Activated naive CD8-positive, alpha-beta T cell treated with anti-CD3 and anti-CD28 coated beads, Interleukin-2, amount 50 U/mL, for 16 hours (primary cell): ENCODE results near the gene ALG9.

Experiments
- DNase-seq: peaks from one replicate; pipeline ENCODE4 v3.0.0-alpha.2; 2020; ENCODE audit warnings: low read depth, low spot score

The ALG9 gene

DNA sequence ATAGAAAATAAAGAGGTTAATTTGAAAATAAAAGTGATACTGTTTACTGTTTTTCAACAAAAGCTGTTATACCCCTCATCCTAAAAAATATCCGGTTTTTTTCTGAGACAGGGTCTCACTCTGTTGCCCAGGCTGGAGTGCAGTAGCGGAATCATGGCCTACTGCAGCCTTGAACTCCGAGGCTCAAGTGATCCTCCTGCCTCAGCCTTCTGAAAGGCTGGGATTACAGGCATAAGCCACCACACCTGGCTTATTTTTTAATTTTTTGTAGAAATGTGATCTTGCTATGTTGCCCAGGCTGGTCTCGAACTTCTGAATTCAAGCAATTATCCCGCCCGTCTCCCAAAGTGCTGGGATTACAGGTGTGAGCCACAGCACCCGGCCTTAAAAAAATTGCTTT, 35.7 kb downstream of the ALG9 start:
- DNase-seq = no peak

DNA sequence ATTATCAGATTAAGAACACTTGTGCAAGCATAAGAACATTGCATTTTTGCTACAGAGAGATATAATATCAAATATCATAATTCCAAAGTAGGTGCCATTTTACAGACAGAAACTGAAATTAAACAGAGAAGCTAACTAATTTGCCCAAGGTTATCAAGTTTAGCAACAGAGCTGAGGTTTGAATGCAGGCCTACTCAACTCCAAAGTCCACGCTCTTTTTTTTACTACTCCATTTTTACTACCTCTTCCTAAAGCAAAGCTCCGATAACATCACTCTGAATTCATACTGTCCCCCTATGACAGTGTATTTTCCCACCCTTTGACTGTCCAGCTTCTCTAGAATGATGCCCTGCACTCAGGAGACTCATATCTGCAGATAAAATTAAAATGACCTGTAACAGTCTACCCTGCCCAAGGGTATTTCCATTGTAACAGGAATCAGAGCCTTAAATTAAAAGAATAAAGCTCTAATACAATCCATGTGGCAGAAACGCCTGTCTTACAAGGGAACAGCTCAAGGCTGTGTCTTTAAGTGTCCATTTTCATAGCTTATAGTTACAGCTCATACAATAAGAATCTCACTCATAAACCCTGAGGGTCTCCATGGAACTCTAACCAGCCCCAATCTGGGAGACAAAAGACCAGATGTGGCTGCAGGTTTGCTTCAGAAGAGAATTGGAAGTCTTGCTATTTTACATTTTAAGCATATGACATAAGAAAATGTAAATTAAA, 36.8 kb downstream of the ALG9 start:
- no peak for DNase-seq

GRCh38 chr11:111833524-111833923, 37.9 kb downstream of the ALG9 start:
- DNase-seq = no peak

DNA sequence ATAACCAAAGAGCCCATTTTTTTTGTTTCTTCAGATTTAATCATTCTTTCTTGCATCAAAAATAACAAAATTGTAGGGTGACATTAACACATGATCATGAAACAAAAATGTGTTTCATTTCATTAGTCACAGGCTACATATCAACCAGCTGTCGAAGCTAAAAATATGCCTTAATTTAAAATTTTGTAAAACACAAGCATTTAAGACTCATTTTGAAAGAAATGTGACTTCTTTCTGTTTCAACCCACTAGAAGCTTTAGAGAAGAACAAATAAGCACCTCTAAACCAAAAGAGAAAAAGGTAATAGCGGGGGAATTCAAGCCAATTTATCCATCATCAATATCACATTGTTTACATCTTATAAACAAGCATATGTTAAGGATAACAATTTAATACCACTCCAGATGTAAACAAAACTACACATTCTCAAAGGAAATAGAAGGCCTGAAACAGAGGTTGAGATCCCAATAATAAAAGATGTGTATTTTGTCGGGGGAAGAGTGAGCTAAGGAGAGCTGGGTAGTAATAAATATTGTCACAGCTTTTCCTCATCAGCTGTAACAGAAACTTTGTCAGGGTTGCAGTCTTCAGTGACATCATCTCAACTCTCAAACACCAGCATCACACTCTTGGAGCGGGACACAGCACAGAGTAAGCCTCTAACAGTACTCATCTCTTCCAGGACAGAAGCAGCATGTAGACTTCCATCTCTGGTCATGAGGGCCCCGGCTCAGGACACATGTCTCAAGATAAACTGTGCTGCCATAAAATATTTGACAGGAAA, 42.0 kb downstream of the ALG9 start:
- DNase-seq = no peak

DNA sequence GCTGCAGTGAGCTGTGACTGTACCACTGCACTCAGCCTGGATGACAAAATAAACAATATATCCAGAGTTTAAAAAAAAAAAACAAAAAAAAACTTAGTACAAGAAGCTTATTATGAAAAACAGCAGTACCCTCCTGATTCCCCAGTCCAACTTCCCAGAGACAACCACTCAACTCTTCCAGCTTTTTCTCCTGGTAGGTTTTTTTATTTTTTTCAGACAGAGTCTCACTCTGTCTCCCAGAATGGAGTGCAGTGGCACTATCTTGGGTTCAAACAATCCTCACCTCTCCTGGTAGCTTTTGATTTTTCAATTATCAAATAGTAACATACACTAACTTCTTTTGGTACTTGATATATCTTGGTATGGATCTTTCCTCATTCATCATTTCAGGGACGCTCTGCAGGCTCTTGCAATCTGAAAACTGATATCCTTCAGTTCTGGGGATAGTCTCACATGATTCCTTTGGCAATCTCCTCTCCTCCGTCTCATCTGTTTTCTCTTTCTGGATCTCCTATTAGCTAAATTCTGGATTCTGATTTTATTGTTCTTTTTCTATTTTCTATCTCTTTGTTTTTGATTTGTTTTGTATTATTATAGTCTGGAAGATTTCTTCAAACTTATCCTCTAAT, 44.9 kb downstream of the ALG9 start:
- DNase-seq = no peak

GRCh38 chr11:111823629-111824028, 47.8 kb downstream of the ALG9 start:
- DNase-seq = no peak

DNA sequence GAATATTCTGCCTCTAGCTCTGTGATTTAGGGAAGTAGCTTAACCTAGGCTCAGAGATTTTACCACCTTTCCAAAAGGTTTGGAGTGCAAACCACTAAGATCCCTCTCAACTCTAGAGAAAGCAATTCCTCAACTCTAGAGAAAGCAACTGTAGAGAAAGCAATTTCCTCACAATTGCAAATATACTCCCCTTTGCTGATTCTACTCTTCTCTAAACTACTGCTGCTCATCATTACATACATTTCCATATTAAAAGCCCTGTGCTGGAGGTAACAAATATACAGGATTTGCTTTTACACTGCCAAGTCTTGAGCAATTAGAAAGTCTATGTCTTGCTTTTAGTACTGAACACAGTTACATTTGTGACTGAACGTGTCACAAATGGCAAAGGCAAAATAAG, 48.2 kb downstream of the ALG9 start:
- no peak for DNase-seq

GRCh38 chr11:111819829-111820237, 51.5 kb downstream of the ALG9 start:
- no peak for DNase-seq

DNA sequence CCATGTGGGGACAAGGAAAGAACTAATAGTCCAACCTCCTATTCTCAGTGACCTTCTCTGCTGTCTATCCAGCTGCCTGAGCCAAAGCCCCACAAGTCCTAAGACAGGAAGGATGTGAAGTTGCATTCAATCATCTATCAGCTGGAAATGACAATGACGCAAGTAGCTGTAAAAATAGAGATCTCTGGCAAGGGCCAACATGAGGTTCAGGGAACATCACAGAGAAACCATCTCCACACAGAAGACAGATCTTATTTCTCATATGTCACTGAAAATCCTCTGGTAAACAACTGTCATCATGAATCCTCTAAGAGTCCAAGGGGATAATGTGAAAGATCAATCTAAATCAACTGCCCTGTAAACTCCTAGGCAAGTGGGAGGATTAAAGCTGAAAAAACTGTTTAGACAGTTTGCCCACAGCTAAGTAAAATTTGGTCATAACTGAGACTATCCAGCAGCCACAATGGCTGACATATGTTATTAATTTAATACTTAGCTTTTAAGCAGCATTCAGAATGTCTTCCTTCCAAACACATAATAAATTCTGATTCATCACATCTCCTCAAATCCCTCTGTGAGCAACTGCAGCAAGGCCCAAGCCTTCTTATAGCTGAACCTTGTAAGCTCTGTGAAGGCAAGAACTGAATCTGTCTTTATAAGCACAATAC, 52.1 kb downstream of the ALG9 start:
- no peak for DNase-seq

GRCh38 chr11:111815489-111815888, 55.9 kb downstream of the ALG9 start:
- no peak for DNase-seq

DNA sequence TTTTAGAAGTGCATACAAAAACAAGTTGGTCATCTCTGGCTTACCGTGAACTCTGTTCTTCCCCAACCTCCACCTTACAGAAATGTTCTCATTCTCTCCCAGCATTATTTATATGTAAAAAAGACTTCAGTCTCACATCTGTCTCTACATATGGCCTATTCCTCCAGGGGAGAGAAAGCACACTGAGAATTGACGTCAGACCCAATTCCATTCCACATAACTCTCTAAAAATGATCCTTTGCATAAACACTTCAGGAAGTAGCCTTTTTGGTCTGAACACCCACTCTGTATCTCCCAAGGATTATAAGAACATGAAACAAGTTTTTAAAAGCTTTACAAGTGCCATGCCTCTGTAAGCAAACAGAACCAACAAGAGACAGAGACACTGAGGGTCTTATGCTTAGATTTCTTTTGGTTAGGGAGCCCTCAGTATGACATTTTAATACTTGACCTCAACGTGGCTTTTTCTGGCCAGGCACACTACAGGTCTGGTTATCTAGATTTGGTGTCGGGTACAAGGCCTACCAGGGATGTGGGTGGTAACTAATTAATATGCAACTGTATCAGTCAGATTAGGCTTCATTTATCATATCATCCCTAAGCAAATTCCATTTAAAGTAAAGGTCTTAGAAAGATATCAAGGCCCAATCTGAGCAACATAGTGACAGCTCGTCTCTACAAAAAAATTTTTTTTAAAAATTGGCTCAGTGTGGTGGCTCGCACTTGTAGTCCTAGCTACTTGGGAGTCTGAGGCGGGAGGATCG, 56.6 kb downstream of the ALG9 start:
- DNase-seq = no peak

DNA sequence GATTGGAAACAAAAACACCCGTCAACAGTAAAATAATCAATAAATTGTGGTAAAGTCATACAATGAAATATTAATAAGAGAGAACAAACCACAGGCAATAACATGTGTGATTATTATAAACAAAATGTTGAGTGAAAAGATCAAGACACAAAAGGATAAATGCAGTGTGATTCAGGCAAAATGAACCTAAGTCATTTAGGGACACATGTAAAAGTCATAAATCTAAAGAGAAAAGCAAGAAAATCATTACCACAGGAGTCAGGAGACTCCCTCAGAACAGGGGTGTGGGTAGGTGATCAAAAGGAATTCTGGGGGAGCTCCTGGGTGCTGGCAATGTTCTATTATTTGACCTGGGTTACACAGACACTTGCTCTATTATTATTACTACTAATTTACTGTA, 57.3 kb downstream of the ALG9 start:
- DNase-seq = no peak

DNA sequence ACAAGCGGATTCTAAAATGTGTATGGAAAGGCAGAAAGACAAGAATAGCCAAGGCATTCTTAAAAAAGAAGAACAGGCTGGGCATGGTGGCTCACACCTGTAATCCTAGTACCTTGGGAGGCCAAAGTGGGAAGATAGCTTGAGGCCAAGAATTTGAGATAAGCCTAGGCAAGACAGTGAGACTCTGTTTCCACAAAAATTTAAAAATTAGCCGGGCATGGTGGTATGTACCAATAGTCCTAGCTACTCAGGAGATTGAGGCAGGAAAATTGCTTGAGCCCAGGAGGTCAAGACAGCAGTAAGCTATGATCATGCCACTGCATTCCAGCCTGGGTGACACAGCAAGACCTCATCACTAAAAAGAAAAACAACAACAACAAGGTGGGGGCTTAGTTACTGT, 59.2 kb downstream of the ALG9 start:
- DNase-seq = no peak

- no peak for DNase-seq
Measured at GRCh38 chr11:111811445-111811844, 59.9 kb downstream of the ALG9 start.

GRCh38 chr11:111808834-111809233, 62.5 kb downstream of the ALG9 start:
- DNase-seq = no peak

DNA sequence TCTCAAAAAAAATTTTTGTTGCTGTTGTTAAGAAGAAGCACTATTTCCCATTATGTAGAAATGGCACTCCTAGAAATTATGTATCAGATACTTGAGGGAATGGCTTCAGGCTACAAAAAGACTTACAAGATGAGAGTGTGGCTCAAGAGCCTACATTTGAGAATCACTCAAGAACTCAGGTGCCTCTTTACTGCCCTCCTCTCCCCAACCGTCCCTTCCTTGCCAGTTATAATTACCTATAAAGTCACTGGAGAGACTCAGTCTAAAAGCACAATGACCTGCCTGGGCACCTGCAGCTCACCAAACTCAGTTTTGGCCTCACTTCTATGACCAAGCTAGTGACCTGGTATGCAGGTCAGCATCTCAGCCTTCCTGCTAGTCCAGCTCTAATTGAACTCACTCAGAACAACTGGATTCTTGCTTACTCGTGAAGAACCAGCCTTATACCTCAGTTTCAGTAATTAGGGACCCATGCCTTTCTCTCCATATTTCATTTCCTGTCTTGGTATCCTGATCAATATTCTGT, 63.3 kb downstream of the ALG9 start:
- DNase-seq = no peak

- DNase-seq = no peak
Measured at GRCh38 chr11:111807076-111807475, 64.3 kb downstream of the ALG9 start.

DNA sequence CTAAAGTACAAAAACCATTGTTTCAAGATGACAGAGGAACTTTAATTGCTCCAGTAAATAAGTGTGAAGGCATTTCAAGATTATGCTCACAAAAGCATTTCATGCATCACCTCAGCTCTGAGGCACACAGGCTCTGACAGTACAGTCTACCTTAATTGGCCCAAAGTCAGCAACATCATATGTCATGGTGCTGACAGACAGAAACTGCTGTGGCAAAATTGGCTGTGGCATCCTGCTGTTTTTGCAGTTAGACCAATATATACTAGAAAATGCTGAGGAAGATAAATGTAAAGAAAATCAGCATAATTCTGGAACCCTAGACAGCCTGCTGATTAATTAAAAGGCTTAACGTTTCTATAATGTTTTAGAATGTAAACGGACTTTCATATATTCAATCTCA, 70.2 kb downstream of the ALG9 start:
- no peak for DNase-seq

- DNase-seq = no peak
Measured at GRCh38 chr11:111798279-111798678, 73.1 kb downstream of the ALG9 start.

- DNase-seq = no peak
Measured at GRCh38 chr11:111797145-111797581, 74.2 kb downstream of the ALG9 start.

DNA sequence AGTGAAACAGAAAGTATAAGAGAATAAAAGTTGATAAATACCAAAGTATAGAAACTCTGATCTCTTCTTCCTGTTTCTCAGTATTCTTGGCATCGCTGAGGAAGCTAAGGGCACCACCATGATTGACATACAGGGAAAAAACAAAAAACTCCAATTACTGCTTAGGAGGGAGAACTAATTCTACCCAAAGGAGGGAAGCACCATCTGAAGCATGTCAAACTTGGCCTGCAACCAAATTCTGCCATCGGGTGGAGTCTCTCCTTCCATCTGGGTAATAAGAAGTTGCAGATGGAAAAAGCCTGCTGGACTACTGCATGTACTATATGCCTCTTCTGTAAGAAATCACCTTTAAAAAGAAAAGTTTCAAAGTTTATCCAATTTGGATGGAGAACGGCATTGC, 74.7 kb downstream of the ALG9 start:
- no peak for DNase-seq
